ENCODE data around the gene TRIM14. TPM values are rescaled to one million over a fixed set of nuclear protein-coding genes. Genes with fewer than 3 reads are reported as not detected.

The TRIM14 gene
- total and polyA plus RNA-seq, 2 of the 13 experiments (the other 11 are each of a cell fraction or from before 2014, with no cell fraction given), result 9.2 to 13.0 TPM

DNA sequence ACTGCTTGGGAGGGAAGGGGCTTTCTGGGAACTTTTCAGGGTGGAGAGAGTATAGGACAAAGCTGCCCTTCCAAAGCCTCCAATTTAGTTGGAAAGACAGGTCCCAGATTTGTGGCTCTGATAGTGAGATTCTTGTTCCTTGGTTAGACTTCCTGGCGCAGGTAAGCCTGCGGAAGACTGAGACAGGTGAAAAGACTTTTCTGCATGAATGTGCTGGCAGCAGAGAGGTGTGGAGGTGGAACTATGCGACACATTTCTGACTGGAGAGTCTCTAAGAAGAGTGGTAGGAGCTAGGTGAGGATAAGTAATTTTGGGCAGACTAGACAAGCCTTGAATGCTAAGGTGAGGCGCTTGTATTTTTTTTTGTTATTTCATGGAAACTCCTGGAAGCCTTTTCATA is 32.6 kb downstream of the TRIM14 start:
- DNase-seq (ENCODE audit: low spot score), result no peak
- H3K4me3 ChIP-seq (replicated peaks in 1 of 3; ENCODE audit: insufficient read depth in 1 of 3, low read depth in 2 of 3, low read length in 3 of 3), result no peak overlapping the region
- no peaks in the 10 kb centered on the region for H4K20me1 ChIP-seq (ENCODE audit: insufficient read depth, low read length)
- BruUV-seq (replicated peaks), result no TSS peak
- H3K9me3 ChIP-seq (ENCODE audit: low read length), result no peaks in the 10 kb centered on the region
- H3K27ac ChIP-seq (ENCODE audit: extremely low read length, insufficient read depth, low read length), result no peak overlapping the region
- ChIA-PET CTCF (ENCODE audit: low intra/inter-chr PET ratio, low total read pairs) (no interaction called here), POLR2A (interaction anchor here (1.5 kb wide), 1 partner anchor 30 kb away, joined by 4 read pairs; the partner anchor contains the start of gene NANS)
- no peak for ATAC-seq
- H3K36me3 ChIP-seq (replicated peaks in 1 of 2; ENCODE audit: control insufficient read depth in 1 of 2, insufficient read depth in 2 of 2, low read length in 2 of 2), result peaks cover 7 to 48% of the 10 kb centered on the region in 2 experiments
- no peak for FAIRE-seq
- intact Hi-C loops (cut with micrococcal nuclease; ENCODE audit: unreplicated experiment), result no loop called here
- H2AFZ ChIP-seq (ENCODE audit: low read length), result no peak overlapping the region
- H3K4me2 ChIP-seq (ENCODE audit: low read depth, low read length), result no peak overlapping the region
- no peaks in the 10 kb centered on the region for H3K27me3 ChIP-seq (ENCODE audit: control insufficient read depth in 1 of 2, insufficient read depth in 2 of 2, low read length in 2 of 2)
- H3K79me2 ChIP-seq (ENCODE audit: insufficient read depth, low read length), result no peaks in the 10 kb centered on the region
- in situ Hi-C loops (cut with HindIII; ENCODE audit: extremely low pct_ligation_motif_present, low pct_unique_long_range_greater_than_20kb), result no loop called here
- peaks cover 16% of the 10 kb centered on the region for H3K4me1 ChIP-seq (ENCODE audit: insufficient read depth, low read length)
- no peak overlapping the region for H3K9ac ChIP-seq (ENCODE audit: insufficient read depth, low read depth, low read length)
- 99% methylated on average over 4 of the region's 4 CpGs for WGBS (ENCODE audit: low lambda C conversion rate)
- TF ChIP-seq SNRNP70 (IDR thresholded peaks at IDR 0.05; ENCODE audit: low read depth, low read length), result no peak
- no peak for TF ChIP-seq ZNF484 (CRISPR knock-in tag; IDR thresholded peaks at IDR 0.05; ENCODE audit: borderline replicate concordance, low read depth)
- TF ChIP-seq SP140L (CRISPR knock-in tag; IDR thresholded peaks at IDR 0.05; ENCODE audit: borderline replicate concordance), result no peak
- TF ChIP-seq HNRNPLL (IDR thresholded peaks at IDR 0.05; ENCODE audit: low read depth, low read length, poor library complexity, severe bottlenecking), result no peak
- TF ChIP-seq, protein P1, sequence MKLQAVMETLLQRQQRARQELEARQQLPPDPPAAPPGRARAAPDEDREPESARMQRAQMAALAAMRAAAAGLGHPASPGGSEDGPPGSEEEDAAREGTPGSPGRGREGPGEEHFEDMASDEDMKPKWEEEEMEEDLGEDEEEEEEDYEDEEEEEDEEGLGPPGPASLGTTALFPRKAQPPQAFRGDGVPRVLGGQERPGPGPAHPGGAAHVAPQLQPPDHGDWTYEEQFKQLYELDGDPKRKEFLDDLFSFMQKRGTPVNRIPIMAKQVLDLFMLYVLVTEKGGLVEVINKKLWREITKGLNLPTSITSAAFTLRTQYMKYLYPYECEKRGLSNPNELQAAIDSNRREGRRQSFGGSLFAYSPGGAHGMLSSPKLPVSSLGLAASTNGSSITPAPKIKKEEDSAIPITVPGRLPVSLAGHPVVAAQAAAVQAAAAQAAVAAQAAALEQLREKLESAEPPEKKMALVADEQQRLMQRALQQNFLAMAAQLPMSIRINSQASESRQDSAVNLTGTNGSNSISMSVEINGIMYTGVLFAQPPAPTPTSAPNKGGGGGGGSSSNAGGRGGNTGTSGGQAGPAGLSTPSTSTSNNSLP (IDR thresholded peaks at IDR 0.05; ENCODE audit: low read depth, low read length), result no peak
- TF ChIP-seq, protein P2, sequence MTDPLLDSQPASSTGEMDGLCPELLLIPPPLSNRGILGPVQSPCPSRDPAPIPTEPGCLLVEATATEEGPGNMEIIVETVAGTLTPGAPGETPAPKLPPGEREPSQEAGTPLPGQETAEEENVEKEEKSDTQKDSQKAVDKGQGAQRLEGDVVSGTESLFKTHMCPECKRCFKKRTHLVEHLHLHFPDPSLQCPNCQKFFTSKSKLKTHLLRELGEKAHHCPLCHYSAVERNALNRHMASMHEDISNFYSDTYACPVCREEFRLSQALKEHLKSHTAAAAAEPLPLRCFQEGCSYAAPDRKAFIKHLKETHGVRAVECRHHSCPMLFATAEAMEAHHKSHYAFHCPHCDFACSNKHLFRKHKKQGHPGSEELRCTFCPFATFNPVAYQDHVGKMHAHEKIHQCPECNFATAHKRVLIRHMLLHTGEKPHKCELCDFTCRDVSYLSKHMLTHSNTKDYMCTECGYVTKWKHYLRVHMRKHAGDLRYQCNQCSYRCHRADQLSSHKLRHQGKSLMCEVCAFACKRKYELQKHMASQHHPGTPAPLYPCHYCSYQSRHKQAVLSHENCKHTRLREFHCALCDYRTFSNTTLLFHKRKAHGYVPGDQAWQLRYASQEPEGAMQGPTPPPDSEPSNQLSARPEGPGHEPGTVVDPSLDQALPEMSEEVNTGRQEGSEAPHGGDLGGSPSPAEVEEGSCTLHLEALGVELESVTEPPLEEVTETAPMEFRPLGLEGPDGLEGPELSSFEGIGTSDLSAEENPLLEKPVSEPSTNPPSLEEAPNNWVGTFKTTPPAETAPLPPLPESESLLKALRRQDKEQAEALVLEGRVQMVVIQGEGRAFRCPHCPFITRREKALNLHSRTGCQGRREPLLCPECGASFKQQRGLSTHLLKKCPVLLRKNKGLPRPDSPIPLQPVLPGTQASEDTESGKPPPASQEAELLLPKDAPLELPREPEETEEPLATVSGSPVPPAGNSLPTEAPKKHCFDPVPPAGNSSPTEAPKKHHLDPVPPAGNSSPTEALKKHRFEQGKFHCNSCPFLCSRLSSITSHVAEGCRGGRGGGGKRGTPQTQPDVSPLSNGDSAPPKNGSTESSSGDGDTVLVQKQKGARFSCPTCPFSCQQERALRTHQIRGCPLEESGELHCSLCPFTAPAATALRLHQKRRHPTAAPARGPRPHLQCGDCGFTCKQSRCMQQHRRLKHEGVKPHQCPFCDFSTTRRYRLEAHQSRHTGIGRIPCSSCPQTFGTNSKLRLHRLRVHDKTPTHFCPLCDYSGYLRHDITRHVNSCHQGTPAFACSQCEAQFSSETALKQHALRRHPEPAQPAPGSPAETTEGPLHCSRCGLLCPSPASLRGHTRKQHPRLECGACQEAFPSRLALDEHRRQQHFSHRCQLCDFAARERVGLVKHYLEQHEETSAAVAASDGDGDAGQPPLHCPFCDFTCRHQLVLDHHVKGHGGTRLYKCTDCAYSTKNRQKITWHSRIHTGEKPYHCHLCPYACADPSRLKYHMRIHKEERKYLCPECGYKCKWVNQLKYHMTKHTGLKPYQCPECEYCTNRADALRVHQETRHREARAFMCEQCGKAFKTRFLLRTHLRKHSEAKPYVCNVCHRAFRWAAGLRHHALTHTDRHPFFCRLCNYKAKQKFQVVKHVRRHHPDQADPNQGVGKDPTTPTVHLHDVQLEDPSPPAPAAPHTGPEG (CRISPR knock-in tag; IDR thresholded peaks at IDR 0.05), result no peak
- TF ChIP-seq ZNF569 (CRISPR knock-in tag; IDR thresholded peaks at IDR 0.05; ENCODE audit: borderline replicate concordance), result no peak
- TF ChIP-seq, protein P3, sequence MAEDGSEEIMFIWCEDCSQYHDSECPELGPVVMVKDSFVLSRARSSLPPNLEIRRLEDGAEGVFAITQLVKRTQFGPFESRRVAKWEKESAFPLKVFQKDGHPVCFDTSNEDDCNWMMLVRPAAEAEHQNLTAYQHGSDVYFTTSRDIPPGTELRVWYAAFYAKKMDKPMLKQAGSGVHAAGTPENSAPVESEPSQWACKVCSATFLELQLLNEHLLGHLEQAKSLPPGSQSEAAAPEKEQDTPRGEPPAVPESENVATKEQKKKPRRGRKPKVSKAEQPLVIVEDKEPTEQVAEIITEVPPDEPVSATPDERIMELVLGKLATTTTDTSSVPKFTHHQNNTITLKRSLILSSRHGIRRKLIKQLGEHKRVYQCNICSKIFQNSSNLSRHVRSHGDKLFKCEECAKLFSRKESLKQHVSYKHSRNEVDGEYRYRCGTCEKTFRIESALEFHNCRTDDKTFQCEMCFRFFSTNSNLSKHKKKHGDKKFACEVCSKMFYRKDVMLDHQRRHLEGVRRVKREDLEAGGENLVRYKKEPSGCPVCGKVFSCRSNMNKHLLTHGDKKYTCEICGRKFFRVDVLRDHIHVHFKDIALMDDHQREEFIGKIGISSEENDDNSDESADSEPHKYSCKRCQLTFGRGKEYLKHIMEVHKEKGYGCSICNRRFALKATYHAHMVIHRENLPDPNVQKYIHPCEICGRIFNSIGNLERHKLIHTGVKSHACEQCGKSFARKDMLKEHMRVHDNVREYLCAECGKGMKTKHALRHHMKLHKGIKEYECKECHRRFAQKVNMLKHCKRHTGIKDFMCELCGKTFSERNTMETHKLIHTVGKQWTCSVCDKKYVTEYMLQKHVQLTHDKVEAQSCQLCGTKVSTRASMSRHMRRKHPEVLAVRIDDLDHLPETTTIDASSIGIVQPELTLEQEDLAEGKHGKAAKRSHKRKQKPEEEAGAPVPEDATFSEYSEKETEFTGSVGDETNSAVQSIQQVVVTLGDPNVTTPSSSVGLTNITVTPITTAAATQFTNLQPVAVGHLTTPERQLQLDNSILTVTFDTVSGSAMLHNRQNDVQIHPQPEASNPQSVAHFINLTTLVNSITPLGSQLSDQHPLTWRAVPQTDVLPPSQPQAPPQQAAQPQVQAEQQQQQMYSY (CRISPR knock-in tag; IDR thresholded peaks at IDR 0.05), result no peak
- no peak for TF ChIP-seq NFKBIZ (CRISPR knock-in tag; IDR thresholded peaks at IDR 0.05)

All from HepG2 (cell line).